Body of pancreas (tissue), 4 donors: Measurements from ENCODE around the gene TYW5.

Source experiments
- CTCF ChIP-seq, 7 experiments: fragments of 450-650 bp in 4 of 7; fragments of 200-600 bp in 3 of 7; sonication (generic) in 3 of 7; IDR thresholded peaks; one replicate each; pipeline ENCODE4 v1.5.1; 2016 to 2019; ENCODE audit warnings: antibody characterized with exemption in 7 of 7
- POLR2A ChIP-seq, 3 donors: fragments of 450-650 bp; IDR thresholded peaks; one replicate each; pipeline ENCODE4 v1.6.1; 2016; ENCODE audit warnings: antibody characterized with exemption in 3 of 3, mild to moderate bottlenecking in 2 of 3

- TF ChIP-seq CTCF (IDR thresholded peaks at IDR 0.05) (no peak), POLR2A (IDR thresholded peaks at IDR 0.05) (no peak)
These were observed 22.7 kb upstream of the TYW5 start for GRCh38 chr2:199977984-199978415.
